HG03159 (cell line): ENCODE data around the gene MRGPRX4.
"Not testable (repeated sequence)": the region's sequence is repeated elsewhere in the genome, so short reads cannot be mapped to it uniquely, and the experiment has no call there.

Source experiments
- ATAC-seq: cut with Tn5 transposase; IDR thresholded peaks from one replicate; pipeline ENCODE4 v1.9.1; 2021; ENCODE audit warnings: mild to moderate bottlenecking, moderate library complexity; ENCODE audit not compliant: unreplicated experiment

MRGPRX4 gene

DNA sequence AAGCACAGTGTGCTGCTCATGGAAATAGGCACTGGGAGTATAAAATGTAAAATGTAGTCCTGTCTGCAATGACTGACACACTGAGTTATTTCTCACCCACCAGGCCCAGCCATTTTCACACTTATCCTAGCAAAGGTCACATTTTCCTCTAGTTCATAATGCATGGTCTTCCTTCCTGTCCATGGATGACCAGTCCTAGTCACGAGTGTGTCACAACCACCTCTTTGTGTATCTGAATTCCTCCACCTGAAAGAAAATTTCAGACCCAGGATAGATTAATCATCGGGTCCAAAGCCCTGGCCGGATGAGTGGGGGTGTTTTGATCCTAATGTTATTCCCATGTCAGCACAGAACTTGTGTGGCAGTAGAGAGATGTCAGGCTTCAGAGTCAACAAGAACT lies at the start of gene MRGPRX4:
Gene MRGPRX4, plus strand, starts transcription at position 172 of the 400 bp plus-strand sequence. CDS start 420 bp downstream, outside the sequence.
- no peak for ATAC-seq

DNA sequence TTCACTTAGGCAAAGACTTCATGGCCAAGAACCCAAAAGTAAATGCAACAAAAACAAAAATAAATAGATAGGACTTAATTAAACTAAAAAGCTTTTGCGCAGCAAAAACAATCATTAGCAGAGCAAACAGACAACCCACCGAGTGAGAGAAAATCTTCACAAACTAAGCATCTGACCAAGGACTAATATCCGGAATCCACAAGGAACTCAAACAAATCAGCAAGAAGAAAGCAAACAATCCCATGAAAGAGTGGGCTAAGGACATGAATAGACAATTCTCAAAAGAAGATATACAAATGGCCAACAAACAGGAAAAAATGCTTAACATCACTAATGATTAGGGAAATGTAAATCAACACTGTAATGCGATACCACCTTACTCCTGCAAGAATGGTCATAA lies 41.5 kb upstream of the MRGPRX4 start:
- not testable (repeated sequence) for ATAC-seq

- ATAC-seq = no peak
Observed at GRCh38 chr11:18132341-18132740, 40.3 kb upstream of the MRGPRX4 start, which contains the start of gene MRGPRX3. Gene MRGPRX3 (plus strand): TSS chr11:18132571. CDS start chr11:18137203, 4,632 bp downstream.

- no peak for ATAC-seq
Observed at GRCh38 chr11:18135308-18135707, 37.3 kb upstream of the MRGPRX4 start.

- ATAC-seq = no peak
Observed at GRCh38 chr11:18137186-18137800, 35.3 kb upstream of the MRGPRX4 start.

- no peak for ATAC-seq
Observed at GRCh38 chr11:18140145-18140544, 32.5 kb upstream of the MRGPRX4 start.

DNA sequence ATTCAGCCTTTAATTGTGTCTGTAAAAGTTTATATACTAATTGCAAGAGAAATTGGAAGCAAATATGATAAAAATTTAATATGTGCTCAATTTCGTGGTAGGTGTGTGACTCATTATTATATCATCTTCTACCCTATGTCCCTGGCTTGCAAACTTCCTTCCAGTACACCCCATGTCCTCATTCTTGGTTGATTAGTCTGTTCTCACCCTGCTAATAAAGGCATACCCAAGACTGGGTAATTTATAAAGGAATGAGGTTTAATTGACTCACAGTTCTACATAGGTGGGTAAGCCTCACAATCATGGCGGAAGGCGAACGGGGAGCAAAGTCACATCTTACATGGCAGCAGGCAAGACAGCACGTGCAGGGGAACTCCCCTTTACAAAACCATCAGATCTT lies 28.4 kb upstream of the MRGPRX4 start:
- no peak for ATAC-seq

DNA sequence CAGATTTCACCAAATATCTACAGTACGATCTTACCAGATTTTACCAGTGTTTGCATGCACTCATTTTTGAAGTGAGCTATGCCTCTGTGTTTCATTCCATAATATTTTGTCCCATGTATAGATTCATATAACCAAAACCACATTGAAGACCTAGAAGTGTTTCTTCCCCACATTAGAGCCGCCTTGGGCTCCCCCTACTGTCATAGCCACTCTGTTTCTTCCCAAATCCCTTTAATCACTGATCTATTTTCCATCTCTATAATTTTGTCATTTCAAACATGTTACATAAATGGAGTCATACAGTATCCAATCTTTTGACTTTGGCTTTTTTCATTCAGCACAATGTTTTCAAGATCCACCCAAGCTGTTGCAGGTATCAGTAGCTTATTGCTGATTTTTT lies 27.6 kb upstream of the MRGPRX4 start:
- no peak for ATAC-seq

GRCh38 chr11:18145837-18146236 lies 26.8 kb upstream of the MRGPRX4 start:
- no peak for ATAC-seq

- no peak for ATAC-seq
Observed at GRCh38 chr11:18151581-18151980, 21.1 kb upstream of the MRGPRX4 start.

DNA sequence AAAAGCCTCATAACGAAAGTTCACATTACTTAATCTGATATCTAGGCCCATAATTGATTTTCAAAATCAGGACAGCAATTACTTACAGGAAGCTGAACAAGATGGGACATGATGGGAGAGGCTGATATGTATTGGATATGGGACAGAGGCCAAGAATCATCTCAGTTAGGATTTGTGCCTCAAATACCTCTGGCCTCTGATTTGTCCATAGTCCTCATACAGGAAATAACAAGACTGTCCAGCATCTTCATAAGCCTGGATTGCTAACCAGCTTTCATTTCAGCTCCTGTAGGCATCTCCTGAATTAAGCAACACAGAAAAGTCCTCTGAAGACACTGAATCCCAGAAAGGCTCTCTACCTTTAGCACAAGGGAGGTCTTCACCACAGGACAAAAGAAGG lies 4.3 kb upstream of the MRGPRX4 start:
- ATAC-seq = no peak

DNA sequence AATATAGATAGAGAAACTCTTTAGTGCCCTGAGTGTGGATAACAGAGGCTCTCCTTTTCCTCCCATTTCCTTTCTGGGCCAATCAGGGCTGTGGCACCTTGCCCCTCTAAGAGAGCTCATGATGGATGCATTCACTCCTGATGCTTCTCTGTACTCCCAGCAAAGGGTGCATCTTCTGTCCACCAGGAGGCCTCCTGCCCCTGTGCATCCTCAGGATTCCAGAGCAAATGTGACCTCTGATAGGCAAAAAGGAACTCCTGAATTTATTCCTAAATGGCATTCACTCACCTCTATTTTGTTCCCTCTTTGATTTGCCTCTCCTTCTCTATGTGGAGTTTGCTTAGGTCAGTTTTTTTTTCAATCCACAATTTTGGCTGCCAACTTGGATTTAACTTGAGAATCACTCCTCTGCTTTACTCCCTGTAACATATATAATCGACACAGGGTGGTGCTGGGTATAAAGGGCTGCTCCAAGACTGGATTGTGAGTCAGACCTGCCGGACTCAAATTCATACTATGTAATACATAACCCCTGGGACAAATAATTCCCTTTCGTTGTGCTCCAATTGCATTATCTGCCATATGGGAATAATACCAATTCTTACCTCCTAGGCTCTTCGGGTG lies 1.1 kb upstream of the MRGPRX4 start:
- no peak for ATAC-seq

GRCh38 chr11:18173225-18173866 lies 709 bp downstream of the MRGPRX4 start:
- ATAC-seq = no peak

- no peak for ATAC-seq
Observed at GRCh38 chr11:18188796-18189195, 16.2 kb downstream of the MRGPRX4 start.

GRCh38 chr11:18189476-18190245 lies 17.0 kb downstream of the MRGPRX4 start:
- not testable (repeated sequence) for ATAC-seq

DNA sequence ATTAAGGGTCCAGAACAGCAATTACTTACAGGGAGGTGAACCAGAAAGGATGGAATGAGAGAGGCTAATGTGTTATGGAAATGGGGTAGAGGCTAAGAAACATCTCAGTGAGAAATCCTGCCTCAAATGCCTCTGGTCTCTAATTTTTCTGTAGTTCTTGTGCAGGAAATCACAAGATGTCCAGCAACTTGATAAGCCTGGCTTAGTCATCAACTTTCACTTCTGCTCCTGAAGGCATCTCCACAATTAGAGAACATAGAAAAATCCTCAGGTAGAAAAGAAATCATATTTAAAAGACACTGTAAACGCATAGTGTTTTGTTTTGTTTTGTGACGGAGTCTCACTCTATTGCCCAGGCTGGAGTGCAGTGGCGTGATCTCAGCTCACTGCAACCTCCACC lies 18.7 kb downstream of the MRGPRX4 start:
- ATAC-seq = no peak

GRCh38 chr11:18193010-18193409 lies 20.4 kb downstream of the MRGPRX4 start:
- ATAC-seq = no peak

DNA sequence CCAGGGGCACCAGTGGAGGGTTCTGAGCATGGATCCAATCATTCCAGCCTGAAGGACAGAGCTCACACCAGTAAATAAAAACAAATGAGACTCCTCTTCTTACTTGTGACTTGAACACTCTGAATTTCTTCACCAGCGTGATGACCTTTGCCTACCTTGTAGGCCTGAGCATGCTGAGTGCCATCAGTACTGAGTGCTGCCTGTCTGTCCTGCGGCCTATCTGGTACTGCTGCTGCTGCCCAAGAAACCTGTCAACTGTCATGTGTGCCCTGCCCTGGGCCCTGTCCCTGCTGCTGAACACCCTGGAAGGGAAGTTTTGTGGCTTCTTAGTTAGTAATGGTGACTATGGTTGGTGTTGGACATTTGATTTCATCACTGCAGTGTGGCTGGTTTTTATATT lies 23.9 kb downstream of the MRGPRX4 start:
- no peak for ATAC-seq

- not testable (repeated sequence) for ATAC-seq
Observed at GRCh38 chr11:18197738-18198137, 25.1 kb downstream of the MRGPRX4 start.

DNA sequence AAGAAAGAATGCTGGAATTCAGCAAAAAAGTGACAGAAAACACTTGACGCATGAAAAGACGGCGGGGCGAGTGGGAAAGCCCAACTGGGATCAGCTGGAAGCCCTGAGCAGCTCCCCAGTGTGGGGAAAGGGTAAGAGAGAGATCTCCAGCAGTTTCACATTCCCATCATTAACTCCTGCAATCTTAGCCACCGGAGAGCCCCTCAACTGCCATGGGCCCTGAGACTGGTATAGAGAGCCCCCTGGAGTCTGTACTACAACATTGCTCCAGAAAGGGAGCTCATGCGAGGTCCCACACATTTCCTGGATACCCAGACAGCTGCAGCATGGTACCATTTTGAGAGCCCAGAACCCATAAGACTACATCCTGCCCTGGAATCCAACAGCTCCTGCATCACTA lies 31.1 kb downstream of the MRGPRX4 start:
- ATAC-seq = no peak

DNA sequence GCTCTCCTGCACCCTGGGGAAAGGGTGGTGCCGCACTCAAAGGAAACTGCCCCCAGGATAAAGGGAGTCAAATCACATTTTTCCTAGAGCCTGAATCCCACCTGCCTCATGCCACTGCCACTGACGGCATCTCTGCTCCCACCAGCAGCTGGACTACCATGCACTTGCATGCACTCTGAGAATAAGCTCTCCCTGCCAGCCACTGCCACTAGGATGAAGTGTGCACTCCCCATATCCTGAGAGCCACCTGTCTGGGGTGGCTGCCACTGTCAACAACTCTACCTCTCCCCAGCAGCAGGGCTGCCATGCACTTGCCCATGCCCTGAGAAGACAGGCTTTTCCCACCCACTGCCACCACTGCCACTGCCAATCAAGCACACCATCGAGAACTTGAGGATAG lies 31.6 kb downstream of the MRGPRX4 start:
- ATAC-seq = no peak
